Right atrium auricular region (tissue), 2 donors: ENCODE results near the gene TBC1D7. TPM values are rescaled to one million over a fixed set of nuclear protein-coding genes. Genes with fewer than 3 reads are reported as not detected.
A peak's percentile ranks its signal among the peaks of the same experiment; 100 is the strongest.
"Not testable (repeated sequence)": the region's sequence is repeated elsewhere in the genome, so short reads cannot be mapped to it uniquely, and the experiment has no call there.

ENCODE experiments used
- DNase-seq: peaks from one replicate; pipeline ENCODE4 v3.0.0-alpha.2; 2019; ENCODE audit warnings: low spot score
- H3K27ac ChIP-seq, 2 donors: fragments of 200-600 bp; sonication (generic); 1 replicate in 1 of 2; 2 replicates in 1 of 2; pipeline ENCODE4 v1.5.1; 2016 to 2019
- H3K27me3 ChIP-seq, 2 donors: fragments of 200-600 bp; sonication (generic); one replicate each; pipeline versions ENCODE4 v1.5.1 to v1.6.0; 2017 to 2019
- H3K36me3 ChIP-seq: fragments of 200-600 bp; sonication (generic); one replicate; pipeline ENCODE4 v1.5.1; 2016
- H3K4me1 ChIP-seq, 2 donors: fragments of 200-600 bp; sonication (generic); one replicate each; pipeline versions ENCODE4 v1.5.1 to v1.6.0; 2017 to 2019
- H3K4me3 ChIP-seq, 2 donors: fragments of 200-600 bp; sonication (generic); 1 replicate in 1 of 2; 2 replicates in 1 of 2; pipeline ENCODE4 v1.5.1; 2017 to 2019; ENCODE audit warnings: mild to moderate bottlenecking in 1 of 2, moderate library complexity in 1 of 2
- H3K9me3 ChIP-seq, 2 donors: fragments of 200-600 bp; sonication (generic); one replicate each; pipeline ENCODE4 v1.5.1; 2019
- total RNA-seq, 2 donors: library from RNA; depleted of rRNA; stranded (reverse); fragments of >200 nt; gene quantifications; one replicate each; pipeline ENCODE4 v1.1.0, GENCODE V29; 2016
- TF ChIP-seq, protein P1 (sequence below), 2 donors: fragments of 200-600 bp; sonication (generic); IDR thresholded peaks; one replicate each; pipeline ENCODE4 v1.5.1; 2019; ENCODE audit warnings: antibody characterized with exemption in 2 of 2

TBC1D7 gene
- total RNA-seq, 2 donors from 2014 or later, result 15.0 to 27.0 TPM

DNA sequence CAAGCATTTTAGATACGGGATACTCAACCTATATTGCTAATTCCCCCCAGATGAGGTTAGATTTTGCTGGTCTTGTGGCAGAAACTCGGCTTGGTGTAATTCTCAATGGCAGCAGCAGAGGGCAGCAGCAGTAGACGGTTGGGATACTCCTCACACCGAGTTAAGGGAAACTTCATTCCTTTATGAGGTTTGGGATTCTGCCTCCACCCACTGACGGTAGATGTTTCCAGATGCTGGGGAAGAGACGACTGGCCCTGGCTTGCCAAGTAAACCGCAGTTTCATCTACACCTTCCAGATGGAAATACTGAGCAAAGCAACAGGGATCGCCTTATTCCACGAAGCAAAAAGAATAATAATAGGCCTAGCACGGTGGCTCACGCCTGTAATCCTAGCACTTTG lies 8.2 kb upstream of the TBC1D7 start:
- H3K27me3 ChIP-seq, result no peaks in the 10 kb centered on the region
- DNase-seq, result no peak
- no peaks in the 10 kb centered on the region for H3K36me3 ChIP-seq
- peaks cover 0 to 8% of the 10 kb centered on the region in 2 donors for H3K4me1 ChIP-seq
- H3K9me3 ChIP-seq, result no peaks in the 10 kb centered on the region
- no peak overlapping the region for H3K4me3 ChIP-seq
- no peak overlapping the region for H3K27ac ChIP-seq
- TF ChIP-seq, protein P1, sequence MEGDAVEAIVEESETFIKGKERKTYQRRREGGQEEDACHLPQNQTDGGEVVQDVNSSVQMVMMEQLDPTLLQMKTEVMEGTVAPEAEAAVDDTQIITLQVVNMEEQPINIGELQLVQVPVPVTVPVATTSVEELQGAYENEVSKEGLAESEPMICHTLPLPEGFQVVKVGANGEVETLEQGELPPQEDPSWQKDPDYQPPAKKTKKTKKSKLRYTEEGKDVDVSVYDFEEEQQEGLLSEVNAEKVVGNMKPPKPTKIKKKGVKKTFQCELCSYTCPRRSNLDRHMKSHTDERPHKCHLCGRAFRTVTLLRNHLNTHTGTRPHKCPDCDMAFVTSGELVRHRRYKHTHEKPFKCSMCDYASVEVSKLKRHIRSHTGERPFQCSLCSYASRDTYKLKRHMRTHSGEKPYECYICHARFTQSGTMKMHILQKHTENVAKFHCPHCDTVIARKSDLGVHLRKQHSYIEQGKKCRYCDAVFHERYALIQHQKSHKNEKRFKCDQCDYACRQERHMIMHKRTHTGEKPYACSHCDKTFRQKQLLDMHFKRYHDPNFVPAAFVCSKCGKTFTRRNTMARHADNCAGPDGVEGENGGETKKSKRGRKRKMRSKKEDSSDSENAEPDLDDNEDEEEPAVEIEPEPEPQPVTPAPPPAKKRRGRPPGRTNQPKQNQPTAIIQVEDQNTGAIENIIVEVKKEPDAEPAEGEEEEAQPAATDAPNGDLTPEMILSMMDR (IDR thresholded peaks at IDR 0.05), result peak; percentile 94 to 95

DNA sequence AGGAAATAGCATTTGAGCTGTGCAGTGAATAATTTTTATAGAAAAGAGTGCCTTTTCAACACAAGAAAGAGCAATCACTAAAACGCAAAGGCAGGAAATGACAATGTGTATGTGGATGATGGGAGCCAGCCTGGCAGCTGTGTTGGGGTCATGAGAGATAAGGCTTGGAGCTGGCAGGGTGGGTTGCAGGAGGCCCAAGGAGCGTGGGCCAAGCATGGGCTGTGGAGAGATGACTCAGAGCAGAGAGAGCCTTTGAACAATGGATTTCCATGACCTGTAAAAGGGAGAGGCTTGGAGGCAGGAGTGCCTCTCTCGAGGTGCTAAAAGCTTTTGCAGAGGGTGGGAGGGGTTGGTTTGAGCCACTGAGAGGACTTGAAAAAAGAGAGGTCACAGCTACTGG lies 6.6 kb upstream of the TBC1D7 start:
- Histone ChIP-seq H3K27ac (peak overlapping the region; percentile 46 to 51), H3K36me3 (no peaks in the 10 kb centered on the region), H3K4me1 (peaks cover 0 to 8% of the 10 kb centered on the region in 2 donors), H3K4me3 (no peak overlapping the region), H3K27me3 (no peaks in the 10 kb centered on the region), H3K9me3 (no peaks in the 10 kb centered on the region)
- TF ChIP-seq, protein P1 (IDR thresholded peaks at IDR 0.05), result no peak
- no peak for DNase-seq

DNA sequence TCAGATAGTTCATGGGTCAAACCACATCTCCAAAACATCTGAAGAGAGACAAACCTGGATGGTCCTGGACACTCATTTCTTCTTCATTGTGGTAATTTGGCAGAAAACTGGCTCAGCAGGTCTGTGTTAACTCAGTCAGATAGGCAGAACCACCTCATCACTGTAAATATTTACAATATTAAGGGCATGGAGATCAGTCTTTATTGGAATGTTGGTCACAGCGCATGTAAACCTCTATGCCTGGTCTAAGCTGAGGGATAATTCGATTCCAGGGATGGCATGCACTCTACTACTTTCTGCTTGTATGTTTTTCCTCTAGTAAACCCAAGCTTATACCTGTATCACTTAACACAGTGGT lies 4.0 kb upstream of the TBC1D7 start:
- DNase-seq, result no peak
- H3K4me3 ChIP-seq, result no peak overlapping the region
- no peaks in the 10 kb centered on the region for H3K27me3 ChIP-seq
- TF ChIP-seq, protein P1 (IDR thresholded peaks at IDR 0.05), result no peak
- no peaks in the 10 kb centered on the region for H3K9me3 ChIP-seq
- H3K36me3 ChIP-seq, result no peaks in the 10 kb centered on the region
- H3K4me1 ChIP-seq, result peaks cover 0 to 22% of the 10 kb centered on the region in 2 donors
- peak overlapping the region in 1 of 2 donors; percentile 89 for H3K27ac ChIP-seq

DNA sequence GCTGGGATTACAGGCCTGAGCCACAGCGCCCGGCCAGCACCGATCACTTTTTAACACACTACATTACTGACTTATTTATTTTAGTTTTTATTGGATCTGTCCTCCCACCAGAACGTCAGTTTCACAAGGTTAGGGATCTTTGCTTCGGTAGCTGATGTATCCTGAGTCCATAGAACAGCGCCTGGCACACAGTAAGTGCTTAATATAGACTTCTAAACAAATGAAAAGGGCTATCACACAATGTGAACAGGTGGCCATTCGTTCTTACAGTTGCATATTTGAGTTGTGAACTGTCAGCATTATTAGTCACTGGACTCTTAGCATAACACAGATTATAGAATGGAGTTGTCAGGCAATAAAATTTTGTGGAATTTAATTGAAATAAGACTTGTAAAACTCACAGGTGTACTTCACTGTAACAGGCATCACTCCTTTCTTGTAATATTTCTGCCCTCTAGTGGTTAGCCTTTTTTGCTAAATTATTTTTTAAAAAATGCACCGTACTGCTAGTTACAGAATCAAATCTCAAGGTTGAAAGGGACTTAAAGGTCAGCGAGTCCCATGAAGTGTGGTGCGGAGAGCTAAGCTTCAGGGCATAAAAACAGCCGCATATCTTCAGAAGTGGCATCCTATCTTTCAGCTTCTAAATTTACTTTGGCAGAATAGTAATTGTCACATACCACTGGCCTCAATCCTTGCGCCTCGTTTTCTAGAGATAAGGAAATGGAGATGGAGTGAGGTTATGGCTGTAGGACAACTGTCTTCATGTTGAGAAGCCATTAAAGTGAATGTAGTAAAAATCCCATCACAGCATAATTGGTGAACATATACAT lies 3.4 kb upstream of the TBC1D7 start:
- peak overlapping the region; percentile 49 to 89 for H3K27ac ChIP-seq

DNA sequence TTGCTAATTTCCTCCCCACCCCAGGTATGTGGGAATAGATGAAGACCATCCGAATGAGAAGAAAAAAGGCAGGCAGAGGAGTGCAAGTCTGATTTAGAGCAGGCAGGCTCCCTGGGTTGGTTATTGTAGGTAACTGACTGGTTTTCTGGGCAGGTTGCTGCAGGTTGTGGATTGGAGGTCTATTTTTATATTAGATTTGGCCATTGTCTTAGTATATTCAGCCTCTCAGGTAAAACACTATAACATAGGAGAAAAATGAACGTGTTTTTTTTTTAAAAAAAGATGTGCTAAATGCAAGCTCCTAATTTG lies 492 bp upstream of the TBC1D7 start:
- H3K4me1 ChIP-seq, result peaks cover 0 to 19% of the 10 kb centered on the region in 2 donors
- no peaks in the 10 kb centered on the region for H3K9me3 ChIP-seq
- H3K36me3 ChIP-seq, result peaks cover 23% of the 10 kb centered on the region
- peak overlapping the region; percentile 66 to 73 for H3K4me3 ChIP-seq
- TF ChIP-seq, protein P1 (IDR thresholded peaks at IDR 0.05), result no peak
- no peaks in the 10 kb centered on the region for H3K27me3 ChIP-seq
- no peak for DNase-seq
- H3K27ac ChIP-seq, result peak overlapping the region; percentile 87 to 89

More for the DNA sequence above, 3.4 kb upstream of the TBC1D7 start:
- H3K27me3 ChIP-seq, result no peaks in the 10 kb centered on the region
- no peaks in the 10 kb centered on the region for H3K36me3 ChIP-seq
- no peak overlapping the region for H3K4me3 ChIP-seq
- DNase-seq, result no peak
- no peaks in the 10 kb centered on the region for H3K9me3 ChIP-seq
- H3K4me1 ChIP-seq, result peaks cover 0 to 23% of the 10 kb centered on the region in 2 donors
- TF ChIP-seq, protein P1 (IDR thresholded peaks at IDR 0.05), result peak; percentile 40 to 76

DNA sequence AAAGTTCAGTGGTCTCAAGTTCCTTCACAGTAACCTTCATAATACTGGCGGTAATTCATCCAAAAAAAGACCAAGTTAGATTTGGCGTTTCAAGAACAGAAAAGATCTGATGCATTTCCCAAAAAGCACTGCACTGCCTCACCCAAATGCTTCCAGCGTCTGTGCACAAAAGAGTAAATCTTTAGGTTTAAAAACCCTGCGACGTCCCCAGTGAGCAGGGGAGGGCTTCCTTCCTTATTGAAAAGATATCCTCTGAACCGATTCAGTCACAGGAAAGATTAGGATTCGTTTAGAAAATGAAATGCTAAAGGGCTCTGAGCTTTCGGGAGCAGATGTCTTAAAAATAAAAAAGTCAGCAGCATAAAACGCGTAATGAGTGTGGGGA lies 654 bp downstream of the TBC1D7 start:
- Histone ChIP-seq H3K27me3 (no peaks in the 10 kb centered on the region), H3K4me3 (peak overlapping the region; percentile 66 to 73), H3K27ac (peak overlapping the region; percentile 87 to 89), H3K9me3 (no peaks in the 10 kb centered on the region), H3K36me3 (peaks cover 23% of the 10 kb centered on the region), H3K4me1 (peaks cover 0 to 19% of the 10 kb centered on the region in 2 donors)
- TF ChIP-seq, protein P1 (IDR thresholded peaks at IDR 0.05), result no peak
- DNase-seq, result no peak

DNA sequence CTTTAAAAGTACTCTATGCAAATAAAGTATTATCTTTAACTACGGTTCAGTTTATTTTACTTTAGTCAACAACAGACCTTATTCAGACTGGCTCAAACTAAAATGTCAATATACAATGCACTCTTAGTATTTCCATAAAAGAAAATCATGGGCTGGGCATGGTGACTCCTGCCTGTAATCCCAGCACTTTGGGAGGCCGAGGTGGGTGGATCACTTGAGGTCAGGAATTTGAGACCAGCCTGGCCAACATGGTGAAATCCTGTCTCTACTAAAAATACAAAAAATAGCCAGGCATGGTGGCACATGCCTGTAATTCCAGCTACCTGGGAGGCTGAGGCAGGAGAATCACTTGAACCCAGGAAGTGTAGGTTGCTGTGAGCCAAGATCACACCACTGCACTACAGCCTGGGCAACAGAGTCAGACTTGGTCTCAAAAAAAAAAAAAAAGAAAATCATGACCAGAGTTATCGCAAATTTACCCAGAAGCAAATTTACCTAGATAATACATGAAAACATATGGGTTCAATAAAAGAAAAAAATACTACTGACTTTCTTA lies 2.2 kb downstream of the TBC1D7 start:
- not testable (repeated sequence) for H3K27ac ChIP-seq, H3K4me3 ChIP-seq, H3K9me3 ChIP-seq, H3K27me3 ChIP-seq, DNase-seq
- peaks cover 32% of the 10 kb centered on the region for H3K36me3 ChIP-seq
- H3K4me1 ChIP-seq, result peaks cover 0 to 23% of the 10 kb centered on the region in 2 donors
